ENCODE data around the gene ARHGAP45.

Gene ARHGAP45

DNA sequence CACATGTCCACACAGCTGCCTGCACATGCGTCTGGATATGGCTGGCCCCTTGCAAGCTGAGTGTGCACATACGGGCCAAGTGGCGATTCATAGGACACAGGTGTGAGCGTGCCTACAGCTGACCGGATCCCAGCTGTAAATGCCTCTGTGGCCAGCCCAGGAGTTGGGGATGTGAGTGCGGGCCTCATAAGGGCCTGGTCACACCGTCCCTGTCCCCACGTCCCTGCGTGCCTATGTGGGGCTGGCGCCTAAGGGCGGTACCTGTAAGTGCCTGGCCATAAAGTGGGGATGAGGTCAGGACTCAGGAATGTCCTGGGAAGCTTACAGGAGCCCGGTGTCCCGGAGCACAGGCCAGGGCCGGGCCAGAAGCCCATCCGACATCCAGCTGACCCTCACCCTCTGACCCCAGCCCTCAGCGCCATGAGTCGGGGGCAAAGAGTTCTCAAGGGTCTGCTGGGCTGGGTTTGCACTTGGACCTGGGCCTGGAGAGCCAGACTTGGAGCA is 1.3 kb upstream of the ARHGAP45 start:
- no peak overlapping the region for H3K4me3 ChIP-seq (ENCODE audit: low read length)
- DNase-seq (ENCODE audit: low read depth), result peak; percentile 56
- no peak for TF ChIP-seq CTCF (IDR thresholded peaks at IDR 0.05; ENCODE audit: insufficient read depth, low read depth, low read length, missing control alignments)

GRCh38 chr19:1066251-1066747 is 668 bp upstream of the ARHGAP45 start:
- H3K4me3 ChIP-seq (ENCODE audit: low read length), result no peak overlapping the region
- TF ChIP-seq CTCF (IDR thresholded peaks at IDR 0.05; ENCODE audit: insufficient read depth, low read depth, low read length, missing control alignments), result no peak
- no peak for DNase-seq (ENCODE audit: low read depth)

- DNase-seq (ENCODE audit: low read depth), result no peak
- no peak overlapping the region for H3K4me3 ChIP-seq (ENCODE audit: low read length)
- TF ChIP-seq CTCF (IDR thresholded peaks at IDR 0.05; ENCODE audit: insufficient read depth, low read depth, low read length, missing control alignments), result no peak
These were observed 482 bp downstream of the ARHGAP45 start for GRCh38 chr19:1067341-1067957.

GRCh38 chr19:1068009-1069001 is 1.3 kb downstream of the ARHGAP45 start:
- no peak overlapping the region for H3K4me3 ChIP-seq (ENCODE audit: low read length)
- DNase-seq (ENCODE audit: low read depth), result no peak
- no peak for TF ChIP-seq CTCF (IDR thresholded peaks at IDR 0.05; ENCODE audit: insufficient read depth, low read depth, low read length, missing control alignments)

GRCh38 chr19:1069009-1069779 is 2.2 kb downstream of the ARHGAP45 start:
- DNase-seq (ENCODE audit: low read depth), result no peak
- no peak overlapping the region for H3K4me3 ChIP-seq (ENCODE audit: low read length)
- TF ChIP-seq CTCF (IDR thresholded peaks at IDR 0.05; ENCODE audit: insufficient read depth, low read depth, low read length, missing control alignments), result no peak

DNA sequence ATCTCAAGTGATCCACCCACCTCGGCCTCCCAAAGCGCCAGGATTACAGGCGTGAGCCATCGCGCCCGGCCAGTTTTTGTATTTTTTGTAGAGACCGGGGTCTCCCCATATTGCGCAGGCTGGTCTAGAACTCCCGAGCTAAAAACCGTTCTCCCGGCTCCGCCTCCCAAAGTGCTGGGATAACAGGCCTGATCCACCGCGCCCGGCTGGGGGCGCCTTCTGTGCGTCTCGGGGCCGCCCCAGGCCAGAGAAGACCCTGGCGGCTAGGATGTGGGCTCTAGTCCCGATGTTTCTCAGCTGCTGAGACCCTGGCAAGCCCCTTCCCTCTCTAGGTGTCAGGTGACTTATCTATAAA is 3.6 kb downstream of the ARHGAP45 start:
- TF ChIP-seq CTCF (IDR thresholded peaks at IDR 0.05; ENCODE audit: insufficient read depth, low read depth, low read length, missing control alignments), result peak; percentile 13
- no peak for DNase-seq (ENCODE audit: low read depth)
- H3K4me3 ChIP-seq (ENCODE audit: low read length), result no peak overlapping the region

All from epithelial cell of esophagus (primary cell).